HEK293 (cell line): Measurements from ENCODE around the gene HTR2A.
A peak's percentile ranks its signal among the peaks of the same experiment; 100 is the strongest.

Experiments
- CTCF ChIA-PET: fragments of 350-600 bp; formaldehyde crosslinking; extraction: SDS; loops from one replicate; lab custom pipeline; 2021; ENCODE audit warnings: antibody characterized with exemption; lab: Yijun Ruan, JAX
- POLR2A ChIA-PET: fragments of 300-600 bp; formaldehyde crosslinking; extraction: SDS; loops from one replicate; lab custom pipeline; 2020; ENCODE audit warnings: antibody characterized with exemption, inconsistent platforms; lab: Yijun Ruan, JAX
- H3K27ac ChIP-seq: fragments of 200-500 bp; sonication (Bioruptor generic); 2 replicates; pipeline ENCODE4 v1.5.1; 2014; ENCODE audit warnings: low read depth, low read length, control low read depth, inconsistent platforms; ENCODE audit errors: extremely low read depth
- H3K36me3 ChIP-seq, 2 experiments: fragments of 200-500 bp in 1 of 2; sonication (Bioruptor generic) in 1 of 2; 1 replicate in 1 of 2; 2 replicates in 1 of 2; pipeline ENCODE4 v1.5.1; 2014 to 2017; ENCODE audit warnings: inconsistent platforms in 2 of 2, low read length in 2 of 2; ENCODE audit not compliant: control insufficient read depth in 2 of 2, insufficient read depth in 1 of 2
- H3K4me1 ChIP-seq: fragments of 200-500 bp; sonication (Bioruptor generic); 2 replicates; pipeline ENCODE4 v1.5.1; 2014; ENCODE audit warnings: mild to moderate bottlenecking, low read length, inconsistent platforms; ENCODE audit not compliant: control insufficient read depth, insufficient read depth
- H3K4me3 ChIP-seq: 2 replicates; pipeline ENCODE4 v1.5.1; 2011; ENCODE audit warnings: low read depth, mild to moderate bottlenecking, control low read depth, low read length, moderate library complexity
- H3K9me3 ChIP-seq: fragments of 200-500 bp; sonication (Bioruptor generic); 2 replicates; pipeline ENCODE4 v1.5.1; 2014; ENCODE audit warnings: low read depth, low read length, inconsistent platforms; ENCODE audit not compliant: control insufficient read depth, insufficient read depth
- ATF2 ChIP-seq: fragments of 450-650 bp; formaldehyde crosslinking; IDR thresholded peaks from 2 replicates; pipeline ENCODE4 v1.5.1; 2016; ENCODE audit warnings: missing biosample characterization, missing genetic modification characterization, low read depth
- HOXD13 ChIP-seq: sonication (generic); formaldehyde crosslinking; IDR thresholded peaks from 2 replicates; pipeline ENCODE4 v1.8.0; 2022; ENCODE audit warnings: missing genetic modification reagents, borderline replicate concordance
- KLF16 ChIP-seq: fragments of 450-650 bp; formaldehyde crosslinking; IDR thresholded peaks from 2 replicates; pipeline ENCODE4 v1.5.1; 2017; ENCODE audit warnings: missing biosample characterization, missing genetic modification characterization
- PATZ1 ChIP-seq: fragments of 450-650 bp; formaldehyde crosslinking; IDR thresholded peaks from 2 replicates; pipeline ENCODE4 v1.5.1; 2016; ENCODE audit warnings: missing biosample characterization, missing genetic modification characterization
- SCRT2 ChIP-seq: fragments of 450-650 bp; formaldehyde crosslinking; IDR thresholded peaks from 2 replicates; pipeline ENCODE4 v1.5.1; 2016; ENCODE audit warnings: missing biosample characterization, missing genetic modification characterization
- YY1 ChIP-seq: fragments of 450-650 bp; formaldehyde crosslinking; IDR thresholded peaks from 2 replicates; pipeline ENCODE4 v1.5.1; 2018; ENCODE audit warnings: missing biosample characterization, missing genetic modification characterization
- YY2 ChIP-seq: fragments of 450-650 bp; formaldehyde crosslinking; IDR thresholded peaks from 2 replicates; pipeline ENCODE4 v1.5.1; 2016; ENCODE audit warnings: missing biosample characterization, missing genetic modification characterization
- ZBTB17 ChIP-seq: fragments of 450-650 bp; formaldehyde crosslinking; IDR thresholded peaks from 2 replicates; pipeline ENCODE4 v1.5.1; 2016; ENCODE audit warnings: missing biosample characterization, missing genetic modification characterization
- ZFHX2 ChIP-seq: fragments of 450-650 bp; formaldehyde crosslinking; conservative IDR thresholded peaks from 2 replicates; pipeline ENCODE4 v1.5.1; 2016; ENCODE audit warnings: missing biosample characterization, missing genetic modification characterization
- ZNF114 ChIP-seq: fragments of 450-650 bp; formaldehyde crosslinking; IDR thresholded peaks from 2 replicates; pipeline ENCODE4 v1.5.0; 2017; ENCODE audit warnings: missing biosample characterization, missing genetic modification characterization
- ZNF121 ChIP-seq: fragments of 450-650 bp; formaldehyde crosslinking; IDR thresholded peaks from 2 replicates; pipeline ENCODE4 v1.5.1; 2016; ENCODE audit warnings: missing biosample characterization, missing genetic modification characterization
- ZNF148 ChIP-seq: fragments of 450-650 bp; formaldehyde crosslinking; IDR thresholded peaks from 2 replicates; pipeline ENCODE4 v1.5.0; 2017; ENCODE audit warnings: missing biosample characterization, missing genetic modification characterization, borderline replicate concordance
- ZNF157 ChIP-seq: fragments of 450-650 bp; formaldehyde crosslinking; IDR thresholded peaks from 2 replicates; pipeline ENCODE4 v1.5.1; 2016; ENCODE audit warnings: missing biosample characterization, missing genetic modification characterization
- ZNF239 ChIP-seq: fragments of 450-650 bp; formaldehyde crosslinking; IDR thresholded peaks from 2 replicates; pipeline ENCODE4 v1.5.1; 2016; ENCODE audit warnings: missing biosample characterization, missing genetic modification characterization
- ZNF24 ChIP-seq: fragments of 450-650 bp; formaldehyde crosslinking; IDR thresholded peaks from 2 replicates; pipeline ENCODE4 v1.5.1; 2016; ENCODE audit warnings: missing biosample characterization, missing genetic modification characterization
- ZNF394 ChIP-seq: fragments of 450-650 bp; formaldehyde crosslinking; IDR thresholded peaks from 2 replicates; pipeline ENCODE4 v1.5.1; 2016; ENCODE audit warnings: missing biosample characterization, missing genetic modification characterization, mild to moderate bottlenecking, moderate library complexity, borderline replicate concordance
- ZNF513 ChIP-seq: fragments of 450-650 bp; IDR thresholded peaks from 2 replicates; pipeline ENCODE4 v1.5.1; 2018; ENCODE audit warnings: missing biosample characterization, missing genetic modification characterization
- ZNF544 ChIP-seq: fragments of 450-650 bp; formaldehyde crosslinking; IDR thresholded peaks from 2 replicates; pipeline ENCODE4 v1.5.0; 2017; ENCODE audit warnings: missing biosample characterization, missing genetic modification characterization
- ZNF585B ChIP-seq: fragments of 450-650 bp; formaldehyde crosslinking; IDR thresholded peaks from 2 replicates; pipeline ENCODE4 v1.5.1; 2016; ENCODE audit warnings: missing biosample characterization, missing genetic modification characterization
- ZNF621 ChIP-seq: fragments of 450-650 bp; formaldehyde crosslinking; IDR thresholded peaks from 2 replicates; pipeline ENCODE4 v1.5.1; 2017; ENCODE audit warnings: missing biosample characterization, missing genetic modification characterization
- ZNF660 ChIP-seq: fragments of 450-650 bp; IDR thresholded peaks from 2 replicates; pipeline ENCODE4 v1.5.1; 2018; ENCODE audit warnings: missing biosample characterization, mild to moderate bottlenecking, missing genetic modification characterization
- ZNF707 ChIP-seq: fragments of 450-650 bp; formaldehyde crosslinking; IDR thresholded peaks from 2 replicates; pipeline ENCODE4 v1.5.1; 2016; ENCODE audit warnings: missing biosample characterization, missing genetic modification characterization
- ZNF791 ChIP-seq: fragments of 450-650 bp; formaldehyde crosslinking; IDR thresholded peaks from 2 replicates; pipeline ENCODE4 v1.5.1; 2016; ENCODE audit warnings: missing biosample characterization, missing genetic modification characterization
- ZSCAN30 ChIP-seq: fragments of 450-650 bp; IDR thresholded peaks from 2 replicates; pipeline ENCODE4 v1.5.1; 2018; ENCODE audit warnings: missing biosample characterization, mild to moderate bottlenecking, missing genetic modification characterization, moderate library complexity

Gene HTR2A

GRCh38 chr13:46895381-46895780 is 1.5 kb downstream of the HTR2A start (continued):
- TF ChIP-seq ZBTB17 (tag by site-specific recombination) = no peak
- TF ChIP-seq KLF16 (tag by site-specific recombination) = no peak
- no peak for TF ChIP-seq YY1 (tag by site-specific recombination)
- TF ChIP-seq ZNF148 (tag by site-specific recombination) = no peak
- TF ChIP-seq SCRT2 (tag by site-specific recombination) = no peak

- POLR2A ChIA-PET = no interaction called here
- CTCF ChIA-PET = interaction anchor here (0.6 to 2.2 kb wide), 21 partner anchors 8 to 1874 kb away, joined by 3 to 10 read pairs (median 3); no protein-coding TSS in a partner anchor
Observed at GRCh38 chr13:46894568-46894967, 2.3 kb downstream of the HTR2A start.

GRCh38 chr13:46893798-46894560 is 2.9 kb downstream of the HTR2A start:
- Histone ChIP-seq H3K4me3 (peak overlapping the region; percentile 46), H3K27ac (no peak overlapping the region), H3K36me3 (no peaks in the 10 kb centered on the region), H3K9me3 (no peaks in the 10 kb centered on the region), H3K4me1 (no peaks in the 10 kb centered on the region)
- ChIA-PET CTCF (interaction anchor here (0.6 to 2.2 kb wide), 26 partner anchors 9 to 1875 kb away, joined by 3 to 10 read pairs (median 3); no protein-coding TSS in a partner anchor), POLR2A (no interaction called here)
- TF ChIP-seq HOXD13 = no peak
- TF ChIP-seq ZNF239 (tag by site-specific recombination) = no peak
- no peak for TF ChIP-seq ZSCAN30 (tag by site-specific recombination)
- no peak for TF ChIP-seq ZNF621 (tag by site-specific recombination)
- TF ChIP-seq PATZ1 (tag by site-specific recombination) = peak; percentile 94
- peak; percentile 59 for TF ChIP-seq ZFHX2 (tag by site-specific recombination)
- TF ChIP-seq ZNF660 (tag by site-specific recombination) = peak; percentile 59
- no peak for TF ChIP-seq ZNF157 (tag by site-specific recombination)
- no peak for TF ChIP-seq ZNF707
- TF ChIP-seq ZNF394 (tag by site-specific recombination) = 0 out of 2 replicates have a peak, but pooled peaks have one; percentile 17

More at GRCh38 chr13:46894568-46894967, 2.3 kb downstream of the HTR2A start:
- no peak for TF ChIP-seq ZNF791
- no peak for TF ChIP-seq ZNF585B (tag by site-specific recombination)
- TF ChIP-seq ZNF114 (tag by site-specific recombination) = no peak
- TF ChIP-seq ZNF513 (tag by site-specific recombination) = no peak
- TF ChIP-seq ZNF621 (tag by site-specific recombination) = no peak
- TF ChIP-seq ZNF121 (tag by site-specific recombination) = no peak
- no peak for TF ChIP-seq YY2 (tag by site-specific recombination)
- no peak for TF ChIP-seq ZNF544 (tag by site-specific recombination)
- TF ChIP-seq ZNF24 (tag by site-specific recombination) = no peak
- TF ChIP-seq KLF16 (tag by site-specific recombination) = no peak
- TF ChIP-seq ATF2 (tag by site-specific recombination) = no peak
- TF ChIP-seq, all 188 proteins: peak for 0
- Histone ChIP-seq H3K4me3 (peak overlapping the region; percentile 46; the same call in 1 of the 2 replicates), H3K4me1 (no peaks in the 10 kb centered on the region), H3K27ac (no peak overlapping the region), H3K9me3 (no peaks in the 10 kb centered on the region), H3K36me3 (no peaks in the 10 kb centered on the region)
